GM12874 (cell line): ENCODE measurements around the gene ADAMTS7.

ENCODE experiments used
- CTCF ChIP-seq: IDR thresholded peaks from 2 replicates; pipeline ENCODE4 v1.5.1; 2011; ENCODE audit warnings: low read depth, mild to moderate bottlenecking, control low read depth, low read length, moderate library complexity; ENCODE audit not compliant: insufficient read depth

ADAMTS7 gene

GRCh38 chr15:78836333-78836732, 25.1 kb upstream of the ADAMTS7 start:
- no peak for TF ChIP-seq CTCF

DNA sequence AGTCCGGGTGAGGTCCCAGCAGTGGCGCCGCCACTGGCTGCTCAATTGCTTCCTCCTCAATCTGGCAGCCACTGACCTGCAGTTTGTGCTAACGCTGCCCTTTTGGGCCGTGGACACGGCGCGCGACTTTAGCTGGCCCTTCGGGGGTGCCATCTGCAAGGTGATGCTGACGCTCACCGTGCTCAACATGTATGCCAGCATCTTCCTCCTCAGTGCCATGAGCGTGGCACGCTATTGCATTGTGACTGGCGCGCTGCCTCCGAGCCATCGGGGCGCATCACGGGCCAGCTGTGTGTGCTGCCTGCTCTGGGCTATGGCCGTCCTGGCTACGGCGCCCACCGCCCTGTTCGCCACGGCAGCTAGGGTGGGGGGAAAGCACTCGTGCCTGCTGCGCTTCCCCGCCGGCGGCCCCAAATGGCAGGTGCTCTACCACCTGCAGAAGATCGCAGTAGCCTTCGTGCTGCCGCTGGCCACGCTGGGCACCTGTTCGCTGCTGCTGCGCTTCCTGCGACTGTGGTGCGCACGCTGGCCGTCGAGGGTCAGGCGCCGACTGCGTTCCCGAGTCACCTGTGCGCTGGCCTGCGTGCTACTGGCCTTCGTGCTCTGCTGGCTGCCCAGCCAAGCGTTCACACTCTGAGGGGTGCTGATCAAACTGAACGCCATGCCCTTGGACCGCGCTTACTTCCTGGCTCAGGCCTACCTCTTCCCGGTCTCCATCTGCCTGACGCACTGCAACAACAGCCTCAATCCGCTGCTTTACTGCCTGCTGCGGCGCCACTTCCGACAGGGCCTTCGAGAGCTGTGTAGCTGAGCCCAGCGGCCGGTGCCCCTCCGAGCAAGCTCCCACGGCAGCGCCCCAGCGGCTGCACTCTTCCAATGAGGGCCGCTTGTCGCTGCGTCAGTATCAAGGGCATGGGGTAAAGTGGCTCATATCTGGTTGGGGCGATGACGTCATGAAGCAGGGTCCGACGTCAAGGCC, 20.3 kb upstream of the ADAMTS7 start:
- no peak for TF ChIP-seq CTCF

- TF ChIP-seq CTCF = no peak
These were observed 19.4 kb upstream of the ADAMTS7 start for GRCh38 chr15:78830514-78831228.

- no peak for TF ChIP-seq CTCF
These were observed 17.7 kb upstream of the ADAMTS7 start for GRCh38 chr15:78828920-78829319.

GRCh38 chr15:78822514-78822913, 11.2 kb upstream of the ADAMTS7 start:
- no peak for TF ChIP-seq CTCF

DNA sequence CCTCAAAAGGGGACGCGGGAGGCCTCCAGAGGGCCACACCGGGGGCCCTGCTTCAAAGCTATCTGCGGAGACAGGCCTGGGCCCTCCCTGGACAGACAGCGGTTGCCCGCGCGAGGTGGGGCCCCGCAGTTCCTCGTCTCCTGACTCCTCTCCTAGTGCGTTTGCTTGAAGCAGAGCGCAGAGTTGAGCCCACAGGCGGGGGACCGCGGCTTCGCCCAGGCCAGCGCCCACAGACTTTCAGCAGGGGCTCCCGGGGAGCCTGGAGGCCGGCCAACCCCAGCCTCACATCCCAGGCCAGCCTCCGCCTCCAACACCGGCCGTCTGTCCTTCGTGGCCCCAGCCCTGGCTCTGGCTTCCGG, 540 bp upstream of the ADAMTS7 start:
- TF ChIP-seq CTCF = no peak

- no peak for TF ChIP-seq CTCF
These were observed 721 bp downstream of the ADAMTS7 start for GRCh38 chr15:78810362-78811123.
